Measurements from ENCODE around the gene SLC22A23.

The SLC22A23 gene

DNA sequence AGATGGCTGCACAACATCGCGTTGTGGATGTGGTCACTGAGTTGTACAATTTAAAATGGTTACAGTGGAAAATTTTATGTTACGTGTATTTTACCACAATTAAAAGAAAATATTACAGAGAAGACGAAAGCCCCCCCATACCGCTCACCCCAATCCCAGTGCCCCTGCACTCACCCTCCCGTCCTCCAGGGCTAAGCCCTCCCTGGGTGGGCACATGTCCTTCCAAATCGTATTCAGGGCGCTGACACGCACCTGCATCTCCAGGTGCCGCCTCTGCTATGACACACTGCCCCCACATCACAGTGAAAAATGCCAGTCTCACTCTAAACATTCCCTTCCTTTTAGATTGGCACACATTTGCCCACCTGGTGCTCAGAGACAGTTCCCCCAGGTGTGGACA, 148.7 kb downstream of the SLC22A23 start:
- TF ChIP-seq, protein P1, sequence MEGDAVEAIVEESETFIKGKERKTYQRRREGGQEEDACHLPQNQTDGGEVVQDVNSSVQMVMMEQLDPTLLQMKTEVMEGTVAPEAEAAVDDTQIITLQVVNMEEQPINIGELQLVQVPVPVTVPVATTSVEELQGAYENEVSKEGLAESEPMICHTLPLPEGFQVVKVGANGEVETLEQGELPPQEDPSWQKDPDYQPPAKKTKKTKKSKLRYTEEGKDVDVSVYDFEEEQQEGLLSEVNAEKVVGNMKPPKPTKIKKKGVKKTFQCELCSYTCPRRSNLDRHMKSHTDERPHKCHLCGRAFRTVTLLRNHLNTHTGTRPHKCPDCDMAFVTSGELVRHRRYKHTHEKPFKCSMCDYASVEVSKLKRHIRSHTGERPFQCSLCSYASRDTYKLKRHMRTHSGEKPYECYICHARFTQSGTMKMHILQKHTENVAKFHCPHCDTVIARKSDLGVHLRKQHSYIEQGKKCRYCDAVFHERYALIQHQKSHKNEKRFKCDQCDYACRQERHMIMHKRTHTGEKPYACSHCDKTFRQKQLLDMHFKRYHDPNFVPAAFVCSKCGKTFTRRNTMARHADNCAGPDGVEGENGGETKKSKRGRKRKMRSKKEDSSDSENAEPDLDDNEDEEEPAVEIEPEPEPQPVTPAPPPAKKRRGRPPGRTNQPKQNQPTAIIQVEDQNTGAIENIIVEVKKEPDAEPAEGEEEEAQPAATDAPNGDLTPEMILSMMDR (conservative IDR thresholded peaks at IDR 0.05; ENCODE audit: low read depth), result no peak
- ChIA-PET CTCF (no interaction called here), POLR2A (ENCODE audit: low non-redundant PET) (no interaction called here)
- no peak overlapping the region for H3K27ac ChIP-seq
- no peak for DNase-seq (ENCODE audit: low spot score)

DNA sequence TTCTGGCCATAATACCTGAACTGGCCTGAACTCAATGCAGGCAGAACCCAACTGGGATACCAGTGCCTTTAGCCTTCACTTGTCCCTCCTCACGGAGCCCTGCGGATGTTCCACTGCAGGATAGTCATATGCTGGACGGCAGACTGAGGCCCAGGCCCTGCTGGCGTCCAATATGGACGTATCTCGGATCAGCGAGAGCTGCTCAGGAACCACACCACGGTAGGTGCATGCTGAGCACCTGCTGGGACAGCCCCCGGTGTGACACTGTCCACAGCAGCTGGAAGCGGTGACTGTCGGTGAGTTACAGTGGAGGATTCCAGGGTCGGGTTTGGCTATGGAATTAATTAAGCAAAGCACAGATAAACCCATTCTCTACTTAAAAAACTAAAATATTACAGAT, 149.4 kb downstream of the SLC22A23 start:
- POLR2A ChIA-PET (ENCODE audit: low non-redundant PET), result no interaction called here
- TF ChIP-seq, protein P1 (conservative IDR thresholded peaks at IDR 0.05; ENCODE audit: low read depth), result no peak
- DNase-seq (ENCODE audit: low spot score), result no peak
- CTCF ChIA-PET, result interaction anchor here (0.7 kb wide), 1 partner anchor 606 kb away, joined by 3 read pairs; no protein-coding TSS in a partner anchor
- no peak overlapping the region for H3K27ac ChIP-seq

DNA sequence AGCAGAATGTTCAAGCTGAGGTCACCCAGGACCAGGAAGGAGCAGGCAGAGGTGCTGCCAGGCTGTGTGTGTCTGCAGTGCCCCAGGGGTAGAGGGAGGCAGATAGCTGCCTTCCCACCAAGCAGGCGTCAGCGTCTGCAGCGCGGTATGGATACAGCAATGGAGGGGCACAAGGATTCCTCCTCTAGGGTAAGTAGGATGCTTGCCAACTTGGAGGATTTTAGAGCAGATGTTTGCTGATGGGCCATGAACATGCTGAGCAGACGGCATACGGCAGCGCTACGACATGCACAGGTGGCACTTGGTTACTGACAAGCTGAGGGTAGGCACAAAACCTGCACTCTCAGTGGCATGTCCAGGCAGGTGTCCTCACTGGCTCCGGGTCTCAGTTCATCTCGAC, 150.0 kb downstream of the SLC22A23 start:
- CTCF ChIA-PET, result no interaction called here
- no peak overlapping the region for H3K27ac ChIP-seq
- DNase-seq (ENCODE audit: low spot score), result no peak
- POLR2A ChIA-PET (ENCODE audit: low non-redundant PET), result no interaction called here
- TF ChIP-seq, protein P1 (conservative IDR thresholded peaks at IDR 0.05; ENCODE audit: low read depth), result no peak

DNA sequence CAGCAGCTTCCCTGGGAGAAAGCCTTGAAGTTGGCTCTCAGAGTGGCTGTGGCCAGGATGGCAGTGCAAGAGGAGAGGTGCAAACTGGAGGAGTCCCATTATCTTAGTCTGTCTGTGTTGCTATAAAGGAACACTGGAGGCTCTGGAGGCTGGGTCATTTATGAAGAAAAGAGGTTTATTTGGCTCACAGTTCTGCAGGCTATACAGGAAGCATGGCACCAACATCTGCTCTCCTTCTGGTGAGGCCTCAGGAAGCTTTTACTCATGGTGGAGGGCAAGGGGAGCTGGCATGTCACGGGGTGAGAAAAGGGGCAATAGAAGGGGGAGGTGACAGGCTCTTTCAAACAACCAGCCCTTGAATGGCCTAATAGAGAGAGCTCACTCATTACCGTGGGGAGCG, 151.0 kb downstream of the SLC22A23 start:
- ChIA-PET CTCF (interaction anchor here (0.8 kb wide), 1 partner anchor 308 kb away, joined by 4 read pairs; no protein-coding TSS in a partner anchor), POLR2A (ENCODE audit: low non-redundant PET) (no interaction called here)
- no peak for DNase-seq (ENCODE audit: low spot score)
- no peak overlapping the region for H3K27ac ChIP-seq
- TF ChIP-seq, protein P1 (conservative IDR thresholded peaks at IDR 0.05; ENCODE audit: low read depth), result no peak

DNA sequence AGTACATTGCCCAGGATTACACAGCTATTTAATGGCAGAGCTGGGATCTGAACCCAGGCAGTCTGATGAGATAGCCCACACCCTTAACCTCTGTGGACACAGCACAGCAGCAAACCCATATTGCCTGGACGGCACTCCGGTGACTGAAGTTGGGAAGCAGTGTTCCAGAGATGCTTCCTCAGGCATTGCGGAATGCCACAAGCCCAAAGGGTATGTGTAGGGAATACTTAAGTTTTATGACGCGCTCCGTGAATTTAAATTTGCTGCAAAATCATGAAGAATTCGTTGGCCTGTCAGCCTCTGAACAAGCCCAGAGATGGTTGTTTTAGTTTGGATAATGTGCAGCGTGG, 151.7 kb downstream of the SLC22A23 start:
- CTCF ChIA-PET, result no interaction called here

DNA sequence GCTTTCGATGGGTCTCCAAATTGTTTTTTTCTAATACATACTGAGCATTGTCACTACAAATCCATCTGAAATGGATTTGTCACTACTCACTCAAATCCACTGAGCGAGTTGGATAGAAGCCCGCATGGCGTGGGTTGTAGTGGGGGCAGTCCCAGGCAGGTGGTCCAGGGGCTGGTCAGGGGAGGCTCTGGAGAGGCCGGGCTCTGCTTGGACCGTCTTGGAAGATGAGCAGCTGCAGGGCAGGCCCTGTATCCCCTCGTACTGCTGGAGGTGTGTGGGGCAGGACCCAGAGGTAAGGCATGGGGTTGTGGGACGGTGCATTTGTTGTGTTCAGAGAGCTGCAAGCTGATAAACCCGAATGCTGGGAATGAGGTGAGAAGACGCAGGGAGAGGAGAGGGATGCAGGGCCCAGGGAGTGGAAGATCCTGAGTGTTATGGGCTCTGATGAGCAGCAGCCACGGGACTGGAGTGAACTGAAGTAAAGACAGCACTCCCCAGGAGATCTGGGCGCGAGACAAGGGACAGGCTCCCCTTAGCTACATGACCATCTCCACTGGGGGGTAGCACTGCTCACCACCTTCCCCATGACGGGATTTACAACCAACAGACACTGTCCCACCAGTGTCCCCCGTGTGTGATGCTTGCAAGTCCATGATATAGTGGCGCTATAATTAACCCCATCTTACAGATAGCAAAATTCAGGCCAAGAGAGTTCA, 152.2 kb downstream of the SLC22A23 start:
- DNase-seq (ENCODE audit: low spot score), result no peak
- ChIA-PET CTCF (no interaction called here), POLR2A (ENCODE audit: low non-redundant PET) (no interaction called here)
- H3K27ac ChIP-seq, result no peak overlapping the region
- TF ChIP-seq, protein P1 (conservative IDR thresholded peaks at IDR 0.05; ENCODE audit: low read depth), result no peak

More for the DNA sequence above, 151.7 kb downstream of the SLC22A23 start:
- POLR2A ChIA-PET (ENCODE audit: low non-redundant PET), result no interaction called here
- no peak overlapping the region for H3K27ac ChIP-seq
- TF ChIP-seq, protein P1 (conservative IDR thresholded peaks at IDR 0.05; ENCODE audit: low read depth), result no peak
- no peak for DNase-seq (ENCODE audit: low spot score)
